Tibial artery (tissue), 4 donors: Measurements from ENCODE around the gene ALKBH5.

Source experiments
- DNase-seq, 2 donors: peaks; one replicate each; pipeline ENCODE4 v3.0.0-alpha.2; 2019
- H3K27ac ChIP-seq, 2 donors: fragments of 200-600 bp; sonication (generic) in 1 of 2; 1 replicate in 1 of 2; 2 replicates in 1 of 2; pipeline ENCODE4 v1.5.1; 2018 to 2019; ENCODE audit warnings: mild to moderate bottlenecking in 1 of 2
- H3K27me3 ChIP-seq, 2 donors: fragments of 200-600 bp; sonication (generic) in 1 of 2; one replicate each; pipeline versions ENCODE4 v1.5.1 to v1.6.0; 2016 to 2019
- H3K36me3 ChIP-seq, 3 donors: fragments of 200-600 bp; sonication (generic) in 2 of 3; one replicate each; pipeline ENCODE4 v1.5.1; 2016 to 2019; ENCODE audit warnings: mild to moderate bottlenecking in 2 of 3
- H3K4me1 ChIP-seq, 4 donors: fragments of 200-600 bp; sonication (generic) in 2 of 4; 1 replicate in 3 of 4; 2 replicates in 1 of 4; pipeline ENCODE4 v1.5.1; 2016 to 2019
- H3K4me3 ChIP-seq, 2 donors: fragments of 200-600 bp; sonication (generic) in 1 of 2; 1 replicate in 1 of 2; 2 replicates in 1 of 2; pipeline ENCODE4 v1.5.1; 2018 to 2019; ENCODE audit warnings: mild to moderate bottlenecking in 2 of 2
- H3K9me3 ChIP-seq, 3 donors: fragments of 200-600 bp; sonication (generic) in 1 of 3; one replicate each; pipeline ENCODE4 v1.5.1; 2016 to 2019
- intact Hi-C: fragments of 100-400 bp; cut with DNase I; formaldehyde crosslinking; loops from one replicate; pipeline ENCODE4 v1.15.0; 2023; ENCODE audit warnings: low total_unique reads
- TF ChIP-seq, protein P1 (sequence below), 2 experiments: fragments of 200-600 bp in 1 of 2; fragments of 450-650 bp in 1 of 2; IDR thresholded peaks; one replicate each; pipeline ENCODE4 v1.5.1; 2017 to 2019; ENCODE audit warnings: antibody characterized with exemption in 2 of 2, mild to moderate bottlenecking in 1 of 2, moderate library complexity in 1 of 2

ALKBH5 gene

DNA sequence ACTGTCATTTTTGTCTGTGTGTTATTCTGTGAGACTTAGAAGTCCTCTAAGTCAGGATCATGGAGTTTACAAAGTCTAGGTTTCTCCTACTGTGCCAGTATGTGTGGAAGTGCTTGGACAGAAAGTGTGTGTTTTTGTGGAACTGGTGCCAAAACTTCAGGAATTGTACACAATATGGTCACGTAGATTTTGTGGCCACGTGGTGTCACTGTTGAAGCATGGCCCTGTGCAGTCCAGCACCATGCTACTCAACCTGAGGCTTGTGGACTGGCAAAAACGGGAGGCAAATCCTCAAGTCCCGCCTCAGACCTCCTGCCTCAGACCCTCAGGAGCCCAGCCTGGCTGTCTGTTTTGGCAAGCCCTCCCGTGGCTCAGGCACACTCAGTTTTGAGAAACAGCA lies 16.7 kb upstream of the ALKBH5 start:
- DNase-seq = no peak
- Histone ChIP-seq H3K9me3 (no peaks in the 10 kb centered on the region), H3K4me1 (no peaks in the 10 kb centered on the region), H3K36me3 (no peaks in the 10 kb centered on the region), H3K4me3 (no peak overlapping the region), H3K27ac (no peak overlapping the region), H3K27me3 (no peaks in the 10 kb centered on the region)
- intact Hi-C loops = no loop called here
- TF ChIP-seq, protein P1, sequence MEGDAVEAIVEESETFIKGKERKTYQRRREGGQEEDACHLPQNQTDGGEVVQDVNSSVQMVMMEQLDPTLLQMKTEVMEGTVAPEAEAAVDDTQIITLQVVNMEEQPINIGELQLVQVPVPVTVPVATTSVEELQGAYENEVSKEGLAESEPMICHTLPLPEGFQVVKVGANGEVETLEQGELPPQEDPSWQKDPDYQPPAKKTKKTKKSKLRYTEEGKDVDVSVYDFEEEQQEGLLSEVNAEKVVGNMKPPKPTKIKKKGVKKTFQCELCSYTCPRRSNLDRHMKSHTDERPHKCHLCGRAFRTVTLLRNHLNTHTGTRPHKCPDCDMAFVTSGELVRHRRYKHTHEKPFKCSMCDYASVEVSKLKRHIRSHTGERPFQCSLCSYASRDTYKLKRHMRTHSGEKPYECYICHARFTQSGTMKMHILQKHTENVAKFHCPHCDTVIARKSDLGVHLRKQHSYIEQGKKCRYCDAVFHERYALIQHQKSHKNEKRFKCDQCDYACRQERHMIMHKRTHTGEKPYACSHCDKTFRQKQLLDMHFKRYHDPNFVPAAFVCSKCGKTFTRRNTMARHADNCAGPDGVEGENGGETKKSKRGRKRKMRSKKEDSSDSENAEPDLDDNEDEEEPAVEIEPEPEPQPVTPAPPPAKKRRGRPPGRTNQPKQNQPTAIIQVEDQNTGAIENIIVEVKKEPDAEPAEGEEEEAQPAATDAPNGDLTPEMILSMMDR (IDR thresholded peaks at IDR 0.05) = no peak

DNA sequence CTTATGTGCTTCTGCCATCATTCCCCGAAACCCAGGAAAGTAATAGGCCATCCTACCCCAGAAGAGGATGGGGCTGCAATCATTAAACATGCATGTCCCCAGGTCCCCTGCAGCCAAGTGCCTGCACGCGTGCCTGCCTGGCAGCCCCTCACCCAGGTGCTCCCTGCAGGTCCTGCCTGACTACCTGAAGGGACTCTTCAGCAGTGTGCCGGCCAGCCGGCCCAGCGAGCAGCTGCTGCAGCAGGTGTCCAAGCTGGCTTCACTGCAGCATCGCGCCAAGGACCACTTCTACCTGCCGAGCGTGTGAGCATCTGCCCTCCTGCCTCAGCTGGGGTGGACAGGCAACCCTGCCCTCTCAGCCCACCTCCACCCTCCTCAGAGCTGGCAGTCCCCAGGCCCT lies 16.2 kb upstream of the ALKBH5 start:
- Histone ChIP-seq H3K4me1 (no peaks in the 10 kb centered on the region), H3K4me3 (no peak overlapping the region), H3K36me3 (no peaks in the 10 kb centered on the region), H3K27me3 (no peaks in the 10 kb centered on the region), H3K27ac (no peak overlapping the region), H3K9me3 (no peaks in the 10 kb centered on the region)
- intact Hi-C loops = no loop called here
- DNase-seq = no peak
- TF ChIP-seq, protein P1 (IDR thresholded peaks at IDR 0.05) = no peak

DNA sequence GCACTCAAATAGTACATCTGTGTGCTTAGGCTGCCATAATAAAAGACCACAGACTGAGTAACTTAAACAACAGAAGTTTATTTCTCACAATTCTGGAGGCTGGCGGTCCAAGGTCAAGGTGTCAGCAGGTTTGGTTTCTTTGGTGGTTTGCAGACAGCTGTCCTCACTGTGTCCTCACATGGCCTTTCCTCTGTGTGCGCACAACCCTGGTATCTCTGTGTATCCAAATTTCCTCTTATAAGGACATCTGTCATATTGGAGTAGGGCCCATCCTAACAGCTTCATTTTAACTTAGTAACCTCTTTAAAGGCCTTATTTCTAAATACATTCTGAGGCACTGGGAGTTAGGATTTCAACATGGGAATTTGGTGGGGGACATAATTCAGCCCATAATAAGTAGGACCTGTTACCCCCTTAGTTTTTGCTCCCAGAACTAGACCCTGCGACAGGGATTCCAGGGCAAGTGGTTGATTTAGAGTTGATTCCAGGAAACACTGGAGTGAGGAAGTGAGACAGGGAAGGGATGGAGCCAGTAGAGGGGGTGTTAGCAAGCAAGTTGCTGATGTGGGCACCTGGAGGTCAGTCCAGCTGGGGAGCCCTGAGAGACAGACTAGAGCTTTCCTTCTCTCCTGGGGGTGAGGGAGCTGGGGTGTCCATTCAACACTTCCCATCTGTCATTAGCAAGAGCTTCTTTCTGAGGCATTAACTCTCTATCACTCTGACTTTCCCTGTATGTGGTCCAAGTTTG lies 10.9 kb upstream of the ALKBH5 start:
- intact Hi-C loops = no loop called here
- H3K4me1 ChIP-seq = no peaks in the 10 kb centered on the region
- H3K4me3 ChIP-seq = no peak overlapping the region
- TF ChIP-seq, protein P1 (IDR thresholded peaks at IDR 0.05) = no peak
- no peak overlapping the region for H3K27ac ChIP-seq
- no peaks in the 10 kb centered on the region for H3K9me3 ChIP-seq
- H3K36me3 ChIP-seq = no peaks in the 10 kb centered on the region
- no peak for DNase-seq
- H3K27me3 ChIP-seq = no peaks in the 10 kb centered on the region

DNA sequence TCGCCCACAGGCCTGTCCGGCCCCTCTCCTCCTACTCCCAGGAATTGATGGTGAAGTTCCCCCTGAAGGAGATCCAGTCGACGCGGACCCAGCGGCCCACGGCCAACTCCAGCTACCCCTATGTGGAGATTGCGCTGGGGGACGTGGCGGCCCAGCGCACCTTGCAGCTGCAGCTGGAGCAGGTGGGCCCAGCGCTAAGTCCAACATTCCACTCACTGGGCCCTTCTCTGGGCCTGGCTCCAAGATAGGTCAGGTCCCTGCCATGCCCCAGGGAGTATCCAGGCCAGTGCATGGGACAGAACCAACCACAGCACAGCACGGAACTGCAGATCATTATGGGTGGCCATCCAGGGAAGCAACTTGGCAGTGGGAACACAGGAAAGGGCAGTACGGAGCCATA lies 9.9 kb upstream of the ALKBH5 start:
- Histone ChIP-seq H3K4me1 (no peaks in the 10 kb centered on the region), H3K27me3 (no peaks in the 10 kb centered on the region), H3K9me3 (no peaks in the 10 kb centered on the region), H3K27ac (no peak overlapping the region), H3K4me3 (no peak overlapping the region), H3K36me3 (no peaks in the 10 kb centered on the region)
- TF ChIP-seq, protein P1 (IDR thresholded peaks at IDR 0.05) = no peak
- DNase-seq = no peak
- intact Hi-C loops = no loop called here

DNA sequence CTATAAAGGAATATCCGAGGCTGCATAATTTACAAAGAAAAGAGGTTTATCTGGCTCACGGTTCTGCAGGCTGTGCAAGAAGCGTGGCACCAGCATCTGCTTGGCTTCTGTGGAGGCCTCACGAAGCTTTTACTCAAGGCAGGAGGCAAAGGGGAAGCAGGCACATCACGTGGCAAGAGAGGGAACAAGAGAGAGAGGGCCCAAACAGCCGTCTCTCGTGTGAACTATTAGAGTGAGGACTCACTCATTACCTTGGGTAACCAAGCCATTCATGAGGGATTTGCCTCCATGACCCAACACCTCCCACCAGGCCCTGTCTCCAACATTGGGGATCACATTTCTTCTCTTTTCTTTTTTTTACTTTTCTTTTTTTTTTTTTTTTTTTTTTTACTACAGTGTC lies 7.5 kb upstream of the ALKBH5 start:
- DNase-seq = peak in 1 of 2 donors; percentile 64
- Histone ChIP-seq H3K36me3 (no peaks in the 10 kb centered on the region), H3K9me3 (no peaks in the 10 kb centered on the region), H3K27me3 (no peaks in the 10 kb centered on the region), H3K4me3 (no peak overlapping the region), H3K27ac (no peak overlapping the region), H3K4me1 (no peaks in the 10 kb centered on the region)
- intact Hi-C loops = no loop called here
- TF ChIP-seq, protein P1 (IDR thresholded peaks at IDR 0.05) = no peak
